Measurements from ENCODE around the gene CPO. TPM values are rescaled to one million over a fixed set of nuclear protein-coding genes. Genes with fewer than 3 reads are reported as not detected.

CPO gene
- total and polyA plus RNA-seq, 2 experiments from 2014 or later, result 0.42 TPM; not detected in 1

GRCh38 chr2:206986943-206987342 lies 47.6 kb downstream of the CPO start:
- Histone ChIP-seq H3K4me3 (no peak overlapping the region), H3K27me3 (no peaks in the 10 kb centered on the region)

GRCh38 chr2:206987810-206988209 lies 48.5 kb downstream of the CPO start:
- H3K27me3 ChIP-seq, result no peaks in the 10 kb centered on the region
- no peak for TF ChIP-seq CTCF (IDR thresholded peaks at IDR 0.05; ENCODE audit: low read depth, low read length)
- no peaks in the 10 kb centered on the region for H3K36me3 ChIP-seq
- no peak overlapping the region for H3K27ac ChIP-seq
- no peak overlapping the region for H3K4me3 ChIP-seq
- H3K4me1 ChIP-seq (ENCODE audit: low read depth), result no peaks in the 10 kb centered on the region
- H3K9me3 ChIP-seq (ENCODE audit: low read depth), result no peaks in the 10 kb centered on the region
- no peak for DNase-seq (ENCODE audit: low read depth in 1 of 2, low spot score in 1 of 2)

More at GRCh38 chr2:206986943-206987342, 47.6 kb downstream of the CPO start:
- Histone ChIP-seq H3K9me3 (ENCODE audit: low read depth) (no peaks in the 10 kb centered on the region), H3K4me1 (ENCODE audit: low read depth) (no peaks in the 10 kb centered on the region), H3K27ac (no peak overlapping the region), H3K36me3 (no peaks in the 10 kb centered on the region)
- no peak for TF ChIP-seq CTCF (IDR thresholded peaks at IDR 0.05; ENCODE audit: low read depth, low read length)
- no peak for DNase-seq (ENCODE audit: low read depth in 1 of 2, low spot score in 1 of 2)

- H3K4me3 ChIP-seq, result no peak overlapping the region
- no peaks in the 10 kb centered on the region for H3K36me3 ChIP-seq
- no peaks in the 10 kb centered on the region for H3K27me3 ChIP-seq
- no peaks in the 10 kb centered on the region for H3K9me3 ChIP-seq (ENCODE audit: low read depth)
- no peaks in the 10 kb centered on the region for H3K4me1 ChIP-seq (ENCODE audit: low read depth)
- no peak for TF ChIP-seq CTCF (IDR thresholded peaks at IDR 0.05; ENCODE audit: low read depth, low read length)
- H3K27ac ChIP-seq, result no peak overlapping the region
- DNase-seq (ENCODE audit: low read depth in 1 of 2, low spot score in 1 of 2), result no peak
Observed at GRCh38 chr2:206988884-206989283, 49.6 kb downstream of the CPO start.

- Histone ChIP-seq H3K4me3 (no peak overlapping the region), H3K36me3 (no peaks in the 10 kb centered on the region), H3K9me3 (ENCODE audit: low read depth) (no peaks in the 10 kb centered on the region), H3K4me1 (ENCODE audit: low read depth) (no peaks in the 10 kb centered on the region), H3K27me3 (no peaks in the 10 kb centered on the region), H3K27ac (no peak overlapping the region)
- peak; percentile 42 to 60 for DNase-seq (ENCODE audit: low read depth in 1 of 2, low spot score in 1 of 2)
- peak; percentile 78 for TF ChIP-seq CTCF (IDR thresholded peaks at IDR 0.05; ENCODE audit: low read depth, low read length)
Observed at GRCh38 chr2:206989311-206989710, 50.0 kb downstream of the CPO start.

- Histone ChIP-seq H3K27ac (no peak overlapping the region), H3K36me3 (no peaks in the 10 kb centered on the region), H3K27me3 (no peaks in the 10 kb centered on the region), H3K9me3 (ENCODE audit: low read depth) (no peaks in the 10 kb centered on the region), H3K4me1 (ENCODE audit: low read depth) (no peaks in the 10 kb centered on the region), H3K4me3 (no peak overlapping the region)
- peak in 1 of 2 donors; percentile 44 for DNase-seq (ENCODE audit: low read depth in 1 of 2, low spot score in 1 of 2)
- TF ChIP-seq CTCF (IDR thresholded peaks at IDR 0.05; ENCODE audit: low read depth, low read length), result no peak
Observed at GRCh38 chr2:206990360-206990759, 51.0 kb downstream of the CPO start.

GRCh38 chr2:206991070-206991469 lies 51.8 kb downstream of the CPO start:
- Histone ChIP-seq H3K4me3 (no peak overlapping the region), H3K9me3 (ENCODE audit: low read depth) (no peaks in the 10 kb centered on the region), H3K36me3 (no peaks in the 10 kb centered on the region), H3K27me3 (no peaks in the 10 kb centered on the region), H3K27ac (no peak overlapping the region), H3K4me1 (ENCODE audit: low read depth) (no peaks in the 10 kb centered on the region)
- TF ChIP-seq CTCF (IDR thresholded peaks at IDR 0.05; ENCODE audit: low read depth, low read length), result no peak
- no peak for DNase-seq (ENCODE audit: low read depth in 1 of 2, low spot score in 1 of 2)

Measured in cardiac muscle cell (in vitro differentiated cells and primary cell).